ENCODE measurements around the gene PTTG1IP2. TPM values are rescaled to one million over a fixed set of nuclear protein-coding genes. Genes with fewer than 3 reads are reported as not detected.

The PTTG1IP2 gene
- total RNA-seq, 6 experiments from 2014 or later, result not detected

DNA sequence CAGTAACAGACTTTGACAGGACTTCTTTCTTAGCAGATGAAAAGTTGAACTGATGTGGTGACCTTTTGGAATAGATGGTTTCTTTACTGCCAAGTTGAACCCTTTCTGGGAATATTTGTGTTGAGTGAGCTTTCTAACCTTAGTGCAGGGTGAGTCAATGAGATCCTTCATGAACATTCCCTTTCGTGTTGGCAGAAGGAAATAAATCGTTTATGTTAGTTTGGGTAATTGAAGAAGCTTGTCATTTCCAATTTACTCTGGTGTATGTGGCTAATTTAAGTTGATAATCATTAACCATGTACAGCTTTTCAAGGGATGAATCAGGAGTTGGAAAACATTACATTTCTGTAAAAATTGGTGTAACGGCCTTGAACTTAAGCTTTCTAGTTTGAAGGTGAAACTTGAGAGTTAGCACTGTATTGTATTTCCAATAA, 43.4 kb downstream of the PTTG1IP2 start:
- TF ChIP-seq, protein P1, sequence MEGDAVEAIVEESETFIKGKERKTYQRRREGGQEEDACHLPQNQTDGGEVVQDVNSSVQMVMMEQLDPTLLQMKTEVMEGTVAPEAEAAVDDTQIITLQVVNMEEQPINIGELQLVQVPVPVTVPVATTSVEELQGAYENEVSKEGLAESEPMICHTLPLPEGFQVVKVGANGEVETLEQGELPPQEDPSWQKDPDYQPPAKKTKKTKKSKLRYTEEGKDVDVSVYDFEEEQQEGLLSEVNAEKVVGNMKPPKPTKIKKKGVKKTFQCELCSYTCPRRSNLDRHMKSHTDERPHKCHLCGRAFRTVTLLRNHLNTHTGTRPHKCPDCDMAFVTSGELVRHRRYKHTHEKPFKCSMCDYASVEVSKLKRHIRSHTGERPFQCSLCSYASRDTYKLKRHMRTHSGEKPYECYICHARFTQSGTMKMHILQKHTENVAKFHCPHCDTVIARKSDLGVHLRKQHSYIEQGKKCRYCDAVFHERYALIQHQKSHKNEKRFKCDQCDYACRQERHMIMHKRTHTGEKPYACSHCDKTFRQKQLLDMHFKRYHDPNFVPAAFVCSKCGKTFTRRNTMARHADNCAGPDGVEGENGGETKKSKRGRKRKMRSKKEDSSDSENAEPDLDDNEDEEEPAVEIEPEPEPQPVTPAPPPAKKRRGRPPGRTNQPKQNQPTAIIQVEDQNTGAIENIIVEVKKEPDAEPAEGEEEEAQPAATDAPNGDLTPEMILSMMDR (IDR thresholded peaks at IDR 0.05), result no peak
- TF ChIP-seq POLR2A (IDR thresholded peaks at IDR 0.05), result no peak
- H3K4me3 ChIP-seq, result no peak overlapping the region
- intact Hi-C loops (cut with DNase I), result no loop called here
- H3K27me3 ChIP-seq, result no peaks in the 10 kb centered on the region
- WGBS (ENCODE audit: insufficient coverage, low coverage, low lambda C conversion rate, missing lambda C conversion rate), result 33% methylated on average over 3 of the region's 3 CpGs
- no peaks in the 10 kb centered on the region for H3K9me3 ChIP-seq
- no peaks in the 10 kb centered on the region for H3K36me3 ChIP-seq
- no peaks in the 10 kb centered on the region for H3K4me1 ChIP-seq
- no peak overlapping the region for H3K27ac ChIP-seq
- DNase-seq (no peak), ATAC-seq (peak in 1 of 4 donors; percentile 83)

DNA sequence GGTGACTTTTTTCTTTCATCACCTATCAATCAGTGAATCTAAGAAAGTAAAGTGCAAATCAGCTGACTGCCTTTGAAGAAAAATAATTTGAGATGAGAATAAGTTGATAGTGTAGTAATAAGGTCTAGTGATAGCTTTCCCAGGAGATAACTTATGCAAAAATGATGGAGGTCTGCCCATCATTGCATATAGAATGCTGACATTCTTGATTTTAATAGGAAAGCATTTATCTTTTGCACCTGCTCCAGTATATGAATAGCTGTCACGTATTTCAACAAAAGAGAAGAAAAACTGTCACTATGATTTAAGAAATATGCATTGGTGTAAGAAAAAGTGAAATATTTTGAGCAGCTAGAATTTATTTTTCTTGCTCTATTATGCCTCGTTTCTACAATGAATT, 46.8 kb downstream of the PTTG1IP2 start:
- no peaks in the 10 kb centered on the region for H3K27me3 ChIP-seq
- DNase-seq (no peak), ATAC-seq (no peak)
- intact Hi-C loops (cut with DNase I), result no loop called here
- no peaks in the 10 kb centered on the region for H3K4me1 ChIP-seq
- H3K9me3 ChIP-seq, result no peaks in the 10 kb centered on the region
- 67% methylated on average over 2 of the region's 2 CpGs for WGBS (ENCODE audit: insufficient coverage, low coverage, low lambda C conversion rate, missing lambda C conversion rate)
- no peak for TF ChIP-seq POLR2A (IDR thresholded peaks at IDR 0.05)
- TF ChIP-seq, protein P1 (IDR thresholded peaks at IDR 0.05), result no peak
- H3K36me3 ChIP-seq, result no peaks in the 10 kb centered on the region
- no peak overlapping the region for H3K4me3 ChIP-seq
- no peak overlapping the region for H3K27ac ChIP-seq

DNA sequence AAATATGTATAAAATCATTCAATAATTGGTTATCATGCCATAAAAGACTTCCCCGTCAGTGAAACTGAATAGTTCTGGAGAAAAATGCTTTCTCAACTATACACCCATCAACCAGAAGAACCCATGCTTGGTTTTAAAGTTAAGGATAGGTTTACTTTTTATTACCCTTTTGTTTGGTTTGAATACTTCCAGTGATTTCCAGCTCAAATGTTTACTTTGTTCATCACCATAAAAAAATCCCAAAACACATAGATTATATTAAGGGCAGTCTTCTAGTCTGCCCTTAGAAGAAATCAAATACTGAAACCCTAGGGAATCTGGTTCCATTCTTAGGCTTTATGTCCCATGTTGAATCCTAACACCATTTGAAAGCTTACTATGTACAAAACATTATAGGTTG, 49.2 kb downstream of the PTTG1IP2 start:
- TF ChIP-seq POLR2A (IDR thresholded peaks at IDR 0.05), result no peak
- TF ChIP-seq, protein P1 (IDR thresholded peaks at IDR 0.05), result no peak
- no peak for ATAC-seq
- 94% methylated on average over 1 of the region's 1 CpG for WGBS (ENCODE audit: insufficient coverage, low coverage, low lambda C conversion rate, missing lambda C conversion rate)
- Histone ChIP-seq H3K27me3 (no peaks in the 10 kb centered on the region), H3K27ac (no peak overlapping the region), H3K9me3 (no peaks in the 10 kb centered on the region), H3K4me3 (no peak overlapping the region), H3K4me1 (no peaks in the 10 kb centered on the region), H3K36me3 (no peaks in the 10 kb centered on the region)
- intact Hi-C loops (cut with DNase I), result no loop called here
- no peak for DNase-seq

DNA sequence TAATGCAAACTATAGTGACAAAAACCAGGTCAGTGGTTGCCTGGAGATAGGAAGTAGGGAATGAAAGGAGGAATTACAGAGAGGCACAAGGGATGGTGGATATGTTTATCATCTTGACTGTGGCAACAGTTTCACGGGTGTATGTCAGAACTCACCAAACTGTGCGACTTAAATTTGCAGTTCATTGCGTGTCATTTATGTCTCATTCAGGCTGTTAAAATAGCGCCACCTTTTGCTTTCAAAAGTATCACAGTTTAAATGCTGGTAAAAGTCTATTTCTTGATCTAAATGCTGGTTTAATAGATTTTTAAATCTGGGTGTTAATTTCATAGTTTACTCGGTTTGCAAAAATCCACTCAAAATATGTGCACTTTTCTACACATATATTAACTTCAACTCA, 51.0 kb downstream of the PTTG1IP2 start:
- intact Hi-C loops (cut with DNase I), result no loop called here
- DNase-seq (no peak), ATAC-seq (peak; percentile 35 to 72 (median 58))
- Histone ChIP-seq H3K36me3 (no peaks in the 10 kb centered on the region), H3K4me3 (no peak overlapping the region), H3K27me3 (no peaks in the 10 kb centered on the region), H3K9me3 (no peaks in the 10 kb centered on the region), H3K27ac (no peak overlapping the region), H3K4me1 (no peaks in the 10 kb centered on the region)
- no peak for TF ChIP-seq POLR2A (IDR thresholded peaks at IDR 0.05)
- TF ChIP-seq, protein P1 (IDR thresholded peaks at IDR 0.05), result peak; percentile 29 to 47 (median 36)
- WGBS (ENCODE audit: insufficient coverage, low coverage, low lambda C conversion rate, missing lambda C conversion rate), result 19% methylated on average over 5 of the region's 5 CpGs

DNA sequence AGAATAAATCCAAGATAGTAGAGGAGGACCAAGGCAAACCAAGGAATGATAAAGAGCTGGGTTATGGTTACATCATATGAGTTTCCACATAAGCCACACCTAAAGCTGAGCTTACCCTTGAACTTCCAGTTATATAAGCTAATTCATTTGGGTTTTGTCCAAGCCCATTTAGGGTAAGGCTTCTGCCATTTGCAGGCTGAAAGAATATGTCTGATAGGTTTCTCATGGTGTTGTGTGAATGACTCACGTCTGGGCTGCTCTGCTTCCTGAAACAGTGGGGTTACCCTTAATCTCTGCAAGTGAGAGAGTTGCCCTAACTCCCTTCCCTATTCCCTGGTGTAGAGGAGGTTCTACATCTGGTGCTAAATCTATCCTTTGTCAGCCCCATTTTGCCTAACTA, 60.8 kb downstream of the PTTG1IP2 start:
- WGBS (ENCODE audit: insufficient coverage, low coverage, low lambda C conversion rate, missing lambda C conversion rate), result 29% methylated on average over 1 of the region's 1 CpG
- TF ChIP-seq, protein P1 (IDR thresholded peaks at IDR 0.05), result no peak
- no peak for TF ChIP-seq POLR2A (IDR thresholded peaks at IDR 0.05)
- H3K9me3 ChIP-seq, result no peaks in the 10 kb centered on the region
- no peak for DNase-seq
- H3K27ac ChIP-seq, result no peak overlapping the region
- intact Hi-C loops (cut with DNase I), result no loop called here
- H3K27me3 ChIP-seq, result no peaks in the 10 kb centered on the region
- no peaks in the 10 kb centered on the region for H3K36me3 ChIP-seq
- H3K4me3 ChIP-seq, result no peak overlapping the region
- no peak for ATAC-seq
- no peaks in the 10 kb centered on the region for H3K4me1 ChIP-seq

Measured in right lobe of liver (tissue), 6 donors.